ENCODE results near the gene PSMD1. TPM values are rescaled to one million over a fixed set of nuclear protein-coding genes. Genes with fewer than 3 reads are reported as not detected.

PSMD1 gene
- total RNA-seq, 1 experiment from 2014 or later: 133 TPM

- Histone ChIP-seq H3K9me3 (ENCODE audit: control insufficient read depth in 1 of 2, insufficient read depth in 1 of 2, low read depth in 1 of 2, low read length in 2 of 2) (no peaks in the 10 kb centered on the region), H3K27me3 (ENCODE audit: insufficient read depth, low read length) (no peaks in the 10 kb centered on the region), H3K4me2 (ENCODE audit: low read length) (no peak overlapping the region), H3K4me1 (ENCODE audit: control insufficient read depth in 1 of 2, insufficient read depth in 2 of 2, low read length in 2 of 2) (peaks cover 4 to 5% of the 10 kb centered on the region in 2 experiments; a peak in 2 of 4 replicates), H4K20me1 (ENCODE audit: insufficient read depth) (no peaks in the 10 kb centered on the region), H3K36me3 (ENCODE audit: control insufficient read depth in 1 of 2, insufficient read depth in 2 of 2, low read length in 2 of 2) (no peaks in the 10 kb centered on the region), H3K9ac (ENCODE audit: low read length) (no peak overlapping the region), H3K9me2 (ENCODE audit: insufficient read depth) (no peaks in the 10 kb centered on the region), H3K4me3 (replicated peaks in 1 of 2; ENCODE audit: low read depth in 1 of 2, low read length in 2 of 2) (no peak overlapping the region), H2AFZ (ENCODE audit: low read depth, low read length, poor library complexity, severe bottlenecking) (no peak overlapping the region), H3K27ac (ENCODE audit: low read depth, low read length) (no peak overlapping the region), H3K79me2 (ENCODE audit: insufficient read depth, low read length) (no peaks in the 10 kb centered on the region)
- no peak for ATAC-seq
- BruUV-seq (replicated peaks): no TSS peak
- ChIA-PET CTCF (interaction anchor here (1.7 kb wide), 1 partner anchor 90 kb away, joined by 11 read pairs; no protein-coding TSS in a partner anchor), RAD21 (ENCODE audit: low non-redundant PET in 1 of 2, low total read pairs in 2 of 2, uncharacterized antibody in 2 of 2, unreplicated experiment in 2 of 2) (no interaction called here), POLR2A (no interaction called here)
- DNase-seq (ENCODE audit: low read depth, low spot score): no peak
- no peak for TF ChIP-seq POLR2AphosphoS5 (IDR thresholded peaks at IDR 0.05; ENCODE audit: low read depth, low read length)
- TF ChIP-seq EZH2 (IDR thresholded peaks at IDR 0.05): no peak
- intact Hi-C loops (cut with micrococcal nuclease): no loop called here
Observed at GRCh38 chr2:231193216-231193615, 136.5 kb downstream of the PSMD1 start.

- ATAC-seq (no peak), DNase-seq (ENCODE audit: low read depth, low spot score) (no peak)
- Histone ChIP-seq H3K36me3 (ENCODE audit: control insufficient read depth in 1 of 2, insufficient read depth in 2 of 2, low read length in 2 of 2) (no peaks in the 10 kb centered on the region), H3K4me3 (replicated peaks in 1 of 2; ENCODE audit: low read depth in 1 of 2, low read length in 2 of 2) (no peak overlapping the region), H3K4me1 (ENCODE audit: control insufficient read depth in 1 of 2, insufficient read depth in 2 of 2, low read length in 2 of 2) (peaks cover 4 to 16% of the 10 kb centered on the region in 2 experiments; a peak in 2 of 4 replicates), H3K9me2 (ENCODE audit: insufficient read depth) (no peaks in the 10 kb centered on the region), H3K27me3 (ENCODE audit: insufficient read depth, low read length) (no peaks in the 10 kb centered on the region), H4K20me1 (ENCODE audit: insufficient read depth) (no peaks in the 10 kb centered on the region), H3K4me2 (ENCODE audit: low read length) (no peak overlapping the region), H3K9ac (ENCODE audit: low read length) (no peak overlapping the region), H3K27ac (ENCODE audit: low read depth, low read length) (no peak overlapping the region), H3K9me3 (ENCODE audit: control insufficient read depth in 1 of 2, insufficient read depth in 1 of 2, low read depth in 1 of 2, low read length in 2 of 2) (no peaks in the 10 kb centered on the region), H3K79me2 (ENCODE audit: insufficient read depth, low read length) (no peaks in the 10 kb centered on the region), H2AFZ (ENCODE audit: low read depth, low read length, poor library complexity, severe bottlenecking) (no peak overlapping the region)
- intact Hi-C loops (cut with micrococcal nuclease): no loop called here
- POLR2A ChIA-PET: no interaction called here
- CTCF ChIA-PET: no interaction called here
- BruUV-seq (replicated peaks): no TSS peak
- RAD21 ChIA-PET (ENCODE audit: low non-redundant PET in 1 of 2, low total read pairs in 2 of 2, uncharacterized antibody in 2 of 2, unreplicated experiment in 2 of 2): no interaction called here
- TF ChIP-seq CTCF (IDR thresholded peaks at IDR 0.05 in 2 of 3, conservative IDR thresholded peaks at IDR 0.05 in 1 of 3; ENCODE audit: borderline replicate concordance in 1 of 3, insufficient read depth in 1 of 3, low read depth in 2 of 3, low read length in 2 of 3): no peak
- no peak for TF ChIP-seq REST (IDR thresholded peaks at IDR 0.05; ENCODE audit: low read depth)
- no peak for TF ChIP-seq JUND (IDR thresholded peaks at IDR 0.05)
- no peak for TF ChIP-seq POLR2A (IDR thresholded peaks at IDR 0.05; ENCODE audit: borderline replicate concordance, extremely low read depth, insufficient read depth, insufficient read length)
- TF ChIP-seq ZBTB33 (IDR thresholded peaks at IDR 0.05; ENCODE audit: extremely low read depth, insufficient replicate concordance, low read length): no peak
- no peak for TF ChIP-seq EGR1 (IDR thresholded peaks at IDR 0.05; ENCODE audit: low read depth)
- TF ChIP-seq ATF3 (IDR thresholded peaks at IDR 0.05): no peak
- TF ChIP-seq SIN3A (IDR thresholded peaks at IDR 0.05; ENCODE audit: low read depth): no peak
- TF ChIP-seq TCF7L2 (IDR thresholded peaks at IDR 0.05; ENCODE audit: borderline replicate concordance, extremely low read depth, insufficient read depth, insufficient read length): no peak
- no peak for TF ChIP-seq POLR2AphosphoS5 (IDR thresholded peaks at IDR 0.05; ENCODE audit: low read depth, low read length)
- TF ChIP-seq CEBPB (IDR thresholded peaks at IDR 0.05; ENCODE audit: low read depth): no peak
- no peak for TF ChIP-seq EZH2phosphoT487 (IDR thresholded peaks at IDR 0.05; ENCODE audit: borderline replicate concordance)
Observed at GRCh38 chr2:231196592-231196991, 139.9 kb downstream of the PSMD1 start.
